ENCODE measurements around the gene SYVN1. TPM values are rescaled to one million over a fixed set of nuclear protein-coding genes. Genes with fewer than 3 reads are reported as not detected.
"Not testable (repeated sequence)": the region's sequence is repeated elsewhere in the genome, so short reads cannot be mapped to it uniquely, and the experiment has no call there.

SYVN1 gene
- total and polyA plus RNA-seq, 4 donors: 5.5 to 64.0 (median 38.2) TPM

DNA sequence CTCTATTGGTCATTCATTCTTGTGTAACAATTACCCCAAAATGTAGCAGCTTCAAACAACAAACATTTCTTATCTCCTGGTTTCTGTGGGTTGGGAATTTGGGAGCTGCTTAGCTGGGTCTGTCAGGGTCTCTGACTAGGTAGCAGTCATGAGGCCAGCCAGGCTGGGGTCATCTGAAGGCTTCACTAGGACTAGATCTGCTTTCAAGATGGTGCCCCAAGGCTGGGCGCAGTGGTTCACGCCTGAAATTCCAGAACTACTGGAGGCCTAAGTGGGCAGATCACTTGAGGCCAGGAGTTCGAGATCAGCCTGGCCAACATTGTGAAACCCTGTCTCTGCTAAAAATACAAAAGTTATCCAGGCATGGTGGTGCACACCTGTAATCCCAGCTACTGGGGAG is 22.6 kb upstream of the SYVN1 start:
- intact Hi-C loops (cut with DNase I): no loop called here
- Histone ChIP-seq H3K4me1 (ENCODE audit: control insufficient read depth in 1 of 2, insufficient read depth in 2 of 2, low read length in 2 of 2) (no peaks in the 10 kb centered on the region), H3K4me3 (ENCODE audit: low read length in 2 of 2) (no peak overlapping the region), H3K36me3 (ENCODE audit: control insufficient read depth in 1 of 2, insufficient read depth in 2 of 2, low read length in 1 of 2) (no peaks in the 10 kb centered on the region), H3K27ac (ENCODE audit: low read depth in 1 of 2, low read length in 2 of 2) (no peak overlapping the region), H3K9me3 (ENCODE audit: control insufficient read depth, low read length) (no peaks in the 10 kb centered on the region), H3K27me3 (ENCODE audit: control insufficient read depth in 1 of 2, insufficient read depth in 2 of 2, low read length in 1 of 2) (no peaks in the 10 kb centered on the region)
- ATAC-seq (ENCODE audit: low FRiP score): no peak
- DNase-seq: no peak
- WGBS, 2 donors: 90 to 96% methylated on average over 3 of the region's 3 CpGs

DNA sequence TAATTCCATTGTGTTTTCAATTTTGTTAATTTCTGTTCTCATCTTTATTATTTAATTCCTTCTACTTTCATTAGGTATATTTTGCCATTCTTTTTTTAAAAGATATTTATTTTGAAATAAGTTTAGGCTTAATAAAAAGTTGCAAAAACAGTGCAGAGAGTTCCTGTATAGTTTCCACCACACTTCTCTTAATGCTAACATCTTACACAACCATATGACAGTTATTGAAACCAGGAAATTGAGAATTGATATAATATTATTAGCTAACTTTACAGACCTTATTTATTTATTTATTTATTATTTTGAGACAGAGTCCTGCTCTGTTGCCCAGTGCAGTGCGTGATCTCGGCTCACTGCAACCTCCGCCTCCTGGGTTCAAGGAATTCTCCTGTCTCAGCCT is 21.9 kb upstream of the SYVN1 start:
- Histone ChIP-seq H3K36me3 (ENCODE audit: control insufficient read depth in 1 of 2, insufficient read depth in 2 of 2, low read length in 1 of 2) (no peaks in the 10 kb centered on the region), H3K9me3 (ENCODE audit: control insufficient read depth, low read length) (no peaks in the 10 kb centered on the region), H3K27me3 (ENCODE audit: control insufficient read depth in 1 of 2, insufficient read depth in 2 of 2, low read length in 1 of 2) (no peaks in the 10 kb centered on the region), H3K4me1 (ENCODE audit: control insufficient read depth in 1 of 2, insufficient read depth in 2 of 2, low read length in 2 of 2) (no peaks in the 10 kb centered on the region), H3K27ac (ENCODE audit: low read depth in 1 of 2, low read length in 2 of 2) (no peak overlapping the region), H3K4me3 (ENCODE audit: low read length in 2 of 2) (no peak overlapping the region)
- DNase-seq: no peak
- intact Hi-C loops (cut with DNase I): no loop called here
- 94 to 96% methylated on average over 3 of the region's 3 CpGs for WGBS, 2 donors
- no peak for ATAC-seq (ENCODE audit: low FRiP score)

DNA sequence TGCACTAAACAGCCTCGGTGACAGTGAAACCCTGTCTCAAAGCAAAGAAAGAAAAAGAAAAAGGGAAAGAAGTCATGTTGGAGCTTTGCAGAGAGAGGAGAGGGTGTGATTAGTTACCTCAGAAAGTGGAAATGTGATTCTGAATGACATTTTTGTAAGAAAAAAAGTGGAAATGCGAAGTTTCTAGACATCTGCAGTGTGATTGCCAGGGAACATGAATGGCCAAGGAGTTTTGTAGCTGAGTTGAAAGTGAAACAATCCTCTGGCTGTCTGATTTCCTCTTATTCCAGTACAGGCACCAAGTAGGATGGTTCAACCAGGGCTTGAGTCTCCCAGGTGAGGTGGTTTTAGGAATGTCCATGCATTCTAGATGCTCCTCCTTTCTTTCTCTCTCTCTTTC is 17.8 kb upstream of the SYVN1 start:
- H3K4me3 ChIP-seq (ENCODE audit: low read length in 2 of 2): no peak overlapping the region
- DNase-seq: no peak
- H3K9me3 ChIP-seq (ENCODE audit: control insufficient read depth, low read length): no peaks in the 10 kb centered on the region
- H3K27me3 ChIP-seq (ENCODE audit: control insufficient read depth in 1 of 2, insufficient read depth in 2 of 2, low read length in 1 of 2): no peaks in the 10 kb centered on the region
- intact Hi-C loops (cut with DNase I): no loop called here
- WGBS, 2 donors: 77 to 94% methylated on average over 2 of the region's 2 CpGs
- no peak overlapping the region for H3K27ac ChIP-seq (ENCODE audit: low read depth in 1 of 2, low read length in 2 of 2)
- no peaks in the 10 kb centered on the region for H3K4me1 ChIP-seq (ENCODE audit: control insufficient read depth in 1 of 2, insufficient read depth in 2 of 2, low read length in 2 of 2)
- no peak for ATAC-seq (ENCODE audit: low FRiP score)
- H3K36me3 ChIP-seq (ENCODE audit: control insufficient read depth in 1 of 2, insufficient read depth in 2 of 2, low read length in 1 of 2): no peaks in the 10 kb centered on the region

DNA sequence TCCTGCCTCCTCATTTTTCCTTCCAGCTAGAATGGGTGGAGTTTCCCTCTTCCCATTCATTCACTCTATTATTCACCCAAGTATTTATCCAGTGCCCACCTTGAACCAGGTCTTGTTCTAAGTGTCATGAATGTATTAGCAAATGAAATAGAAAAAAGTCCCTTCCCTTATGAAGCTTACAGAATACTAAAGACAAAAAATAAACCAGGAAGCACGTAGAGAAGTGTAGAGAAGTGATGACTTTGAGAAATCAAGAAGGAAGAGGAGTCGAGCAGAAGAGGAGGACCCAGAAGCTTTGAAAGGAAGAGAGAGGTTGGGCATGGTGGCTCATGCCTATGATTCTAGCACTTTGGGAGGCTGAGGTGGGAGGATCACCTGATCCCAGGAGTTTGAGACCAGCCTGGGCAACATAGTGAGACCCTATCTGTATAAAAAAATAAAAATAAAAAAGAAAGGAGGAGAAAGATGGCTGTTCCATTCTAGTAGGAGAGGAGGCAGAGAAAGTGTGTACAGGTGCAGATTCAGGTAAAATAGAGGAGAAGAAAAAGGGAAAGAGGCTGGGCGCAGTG is 17.1 kb upstream of the SYVN1 start:
- Histone ChIP-seq H3K36me3 (ENCODE audit: control insufficient read depth in 1 of 2, insufficient read depth in 2 of 2, low read length in 1 of 2) (no peaks in the 10 kb centered on the region), H3K27me3 (ENCODE audit: control insufficient read depth in 1 of 2, insufficient read depth in 2 of 2, low read length in 1 of 2) (no peaks in the 10 kb centered on the region), H3K4me3 (ENCODE audit: low read length in 2 of 2) (no peak overlapping the region), H3K27ac (ENCODE audit: low read depth in 1 of 2, low read length in 2 of 2) (no peak overlapping the region), H3K9me3 (ENCODE audit: control insufficient read depth, low read length) (no peaks in the 10 kb centered on the region), H3K4me1 (ENCODE audit: control insufficient read depth in 1 of 2, insufficient read depth in 2 of 2, low read length in 2 of 2) (no peaks in the 10 kb centered on the region)
- intact Hi-C loops (cut with DNase I): no loop called here
- ATAC-seq (ENCODE audit: low FRiP score): no peak
- 82 to 88% methylated on average over 3 of the region's 3 CpGs for WGBS, 2 donors
- DNase-seq: peak in 1 of 2 donors; percentile 6

DNA sequence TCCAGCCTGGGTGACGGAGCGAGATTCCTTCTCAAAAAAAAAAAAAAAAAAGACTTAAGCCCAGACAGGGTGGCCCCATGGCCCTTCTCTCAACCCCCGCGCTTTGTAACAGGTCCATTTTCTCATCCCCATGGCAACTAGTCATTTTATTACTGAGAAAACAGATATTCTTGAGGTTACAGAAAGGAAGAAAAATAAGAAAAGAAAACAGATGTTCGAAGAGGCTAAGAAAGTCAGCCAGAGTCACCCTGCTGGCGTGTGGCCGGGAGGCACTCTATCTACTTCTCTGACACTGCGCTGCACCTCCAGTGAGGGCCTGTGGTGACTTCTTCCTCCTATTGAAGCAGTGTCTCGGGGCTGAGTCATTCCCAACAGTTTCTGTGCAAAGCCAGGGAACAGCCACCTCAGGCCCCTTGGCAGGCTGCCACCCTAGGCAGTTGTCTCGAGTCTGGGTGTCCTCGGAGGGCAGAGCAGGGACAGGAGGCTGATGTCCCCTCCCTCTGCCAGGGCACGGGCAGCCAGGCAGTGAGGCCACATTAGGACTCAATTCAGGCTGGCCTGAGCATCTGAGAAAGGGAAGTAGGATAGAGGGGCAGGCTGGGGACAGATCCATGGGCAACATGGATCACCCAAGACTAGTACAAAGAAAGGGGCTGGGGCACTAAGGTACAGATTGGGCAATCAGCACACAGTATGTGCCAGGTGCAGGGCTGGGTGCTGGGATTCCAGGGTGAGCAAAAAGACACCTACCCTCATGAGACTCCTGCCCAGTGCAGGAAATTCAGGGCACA is 16.4 kb upstream of the SYVN1 start:
- intact Hi-C loops (cut with DNase I): no loop called here
- Histone ChIP-seq H3K4me3 (ENCODE audit: low read length in 2 of 2) (no peak overlapping the region), H3K4me1 (ENCODE audit: control insufficient read depth in 1 of 2, insufficient read depth in 2 of 2, low read length in 2 of 2) (no peaks in the 10 kb centered on the region), H3K36me3 (ENCODE audit: control insufficient read depth in 1 of 2, insufficient read depth in 2 of 2, low read length in 1 of 2) (no peaks in the 10 kb centered on the region), H3K9me3 (ENCODE audit: control insufficient read depth, low read length) (no peaks in the 10 kb centered on the region), H3K27ac (ENCODE audit: low read depth in 1 of 2, low read length in 2 of 2) (peak overlapping the region in 1 of 2 donors; percentile 0), H3K27me3 (ENCODE audit: control insufficient read depth in 1 of 2, insufficient read depth in 2 of 2, low read length in 1 of 2) (no peaks in the 10 kb centered on the region)
- ATAC-seq (ENCODE audit: low FRiP score) (peak; percentile 90), DNase-seq (peak; percentile 93 to 95)
- 3% methylated on average over 12 of the region's 12 CpGs for WGBS, 2 donors

DNA sequence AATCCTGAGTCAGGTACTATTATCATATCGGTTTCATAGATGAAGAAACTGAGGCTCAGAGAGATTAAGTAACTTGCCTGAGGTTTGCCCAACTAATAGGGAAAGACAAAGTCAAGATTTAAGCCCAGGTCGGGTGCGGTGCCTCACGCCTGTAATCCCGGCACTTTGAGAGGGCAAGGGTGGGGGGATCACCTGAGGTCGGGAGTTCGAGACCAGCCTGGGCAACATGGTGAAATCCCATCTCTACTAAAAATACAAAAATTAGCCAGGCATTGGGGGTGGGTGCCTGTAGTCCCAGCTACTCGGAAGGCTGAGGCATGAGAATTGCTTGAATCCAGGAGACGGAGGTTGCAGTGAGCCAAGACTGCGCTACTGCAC is 15.8 kb upstream of the SYVN1 start:
- H3K36me3 ChIP-seq (ENCODE audit: control insufficient read depth in 1 of 2, insufficient read depth in 2 of 2, low read length in 1 of 2); intact Hi-C loops (cut with DNase I); H3K27me3 ChIP-seq (ENCODE audit: control insufficient read depth in 1 of 2, insufficient read depth in 2 of 2, low read length in 1 of 2); H3K27ac ChIP-seq (ENCODE audit: low read depth in 1 of 2, low read length in 2 of 2); H3K4me3 ChIP-seq (ENCODE audit: low read length in 2 of 2); H3K9me3 ChIP-seq (ENCODE audit: control insufficient read depth, low read length); ATAC-seq (ENCODE audit: low FRiP score); DNase-seq; H3K4me1 ChIP-seq (ENCODE audit: control insufficient read depth in 1 of 2, insufficient read depth in 2 of 2, low read length in 2 of 2): not testable (repeated sequence)
- WGBS, 2 donors: 50 to 51% methylated on average over 10 of the region's 10 CpGs

DNA sequence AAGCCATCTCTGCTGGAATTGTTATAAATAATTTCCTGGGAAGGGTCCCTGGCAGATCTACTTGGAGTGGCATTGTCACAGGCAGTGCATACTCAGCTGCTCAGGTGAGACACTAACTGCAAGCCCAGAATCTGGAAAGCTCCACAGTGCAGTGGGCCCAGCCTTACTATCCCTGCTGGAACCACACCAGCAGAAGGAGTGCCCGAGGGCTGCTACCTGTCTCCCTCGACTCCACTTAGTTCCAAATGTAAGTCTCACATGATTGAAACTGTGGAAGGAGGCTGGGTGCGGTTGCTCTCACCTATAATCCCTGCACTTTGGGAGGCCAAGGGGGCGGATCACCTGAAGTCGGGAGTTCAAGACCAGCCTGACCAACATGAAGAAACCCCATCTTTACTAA is 14.3 kb upstream of the SYVN1 start:
- intact Hi-C loops (cut with DNase I): no loop called here
- no peaks in the 10 kb centered on the region for H3K4me1 ChIP-seq (ENCODE audit: control insufficient read depth in 1 of 2, insufficient read depth in 2 of 2, low read length in 2 of 2)
- no peaks in the 10 kb centered on the region for H3K36me3 ChIP-seq (ENCODE audit: control insufficient read depth in 1 of 2, insufficient read depth in 2 of 2, low read length in 1 of 2)
- no peak overlapping the region for H3K4me3 ChIP-seq (ENCODE audit: low read length in 2 of 2)
- ATAC-seq (ENCODE audit: low FRiP score) (no peak), DNase-seq (peak in 1 of 2 donors; percentile 35)
- H3K9me3 ChIP-seq (ENCODE audit: control insufficient read depth, low read length): no peaks in the 10 kb centered on the region
- WGBS, 2 donors: 82 to 90% methylated on average over 5 of the region's 5 CpGs
- no peak overlapping the region for H3K27ac ChIP-seq (ENCODE audit: low read depth in 1 of 2, low read length in 2 of 2)
- H3K27me3 ChIP-seq (ENCODE audit: control insufficient read depth in 1 of 2, insufficient read depth in 2 of 2, low read length in 1 of 2): no peaks in the 10 kb centered on the region

DNA sequence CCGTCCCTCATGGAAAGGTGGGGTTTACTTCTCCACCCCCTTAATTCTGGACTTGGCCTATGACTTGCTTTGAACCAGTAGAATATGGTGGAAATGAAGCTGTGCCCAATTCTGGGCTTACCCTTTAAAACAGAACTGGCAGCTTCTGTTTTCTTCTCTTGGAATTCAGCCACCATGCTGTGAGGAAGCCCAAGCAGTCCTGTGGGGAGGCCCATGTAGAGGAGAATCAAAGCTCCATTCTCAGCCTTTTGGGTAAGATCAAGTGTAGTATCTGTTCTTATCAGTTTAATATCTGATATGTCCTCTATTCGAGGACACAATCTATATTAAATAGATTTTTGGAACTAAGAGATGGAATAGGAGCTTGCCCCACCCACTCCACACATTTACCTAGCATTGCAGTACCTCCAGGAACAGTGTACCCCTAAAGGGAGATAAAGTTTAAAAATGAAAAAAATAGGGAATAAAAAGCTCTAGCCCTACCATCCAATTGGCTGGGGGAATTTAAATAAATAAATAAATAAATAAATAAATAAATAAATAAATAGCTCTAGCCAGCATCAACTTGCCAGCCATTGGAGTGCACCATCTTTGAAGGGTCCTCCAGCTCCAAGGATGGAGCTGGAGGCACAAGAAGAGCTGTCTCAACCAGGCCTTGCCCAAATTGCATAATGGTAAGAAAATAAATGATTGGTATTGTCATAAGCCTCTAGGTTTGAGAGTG is 13.2 kb upstream of the SYVN1 start:
- no peak overlapping the region for H3K4me3 ChIP-seq (ENCODE audit: low read length in 2 of 2)
- H3K9me3 ChIP-seq (ENCODE audit: control insufficient read depth, low read length): no peaks in the 10 kb centered on the region
- DNase-seq (no peak), ATAC-seq (ENCODE audit: low FRiP score) (no peak)
- WGBS, 2 donors: 73 to 86% methylated on average over 2 of the region's 2 CpGs
- H3K27me3 ChIP-seq (ENCODE audit: control insufficient read depth in 1 of 2, insufficient read depth in 2 of 2, low read length in 1 of 2): no peaks in the 10 kb centered on the region
- intact Hi-C loops (cut with DNase I): no loop called here
- no peaks in the 10 kb centered on the region for H3K4me1 ChIP-seq (ENCODE audit: control insufficient read depth in 1 of 2, insufficient read depth in 2 of 2, low read length in 2 of 2)
- H3K27ac ChIP-seq (ENCODE audit: low read depth in 1 of 2, low read length in 2 of 2): no peak overlapping the region
- H3K36me3 ChIP-seq (ENCODE audit: control insufficient read depth in 1 of 2, insufficient read depth in 2 of 2, low read length in 1 of 2): no peaks in the 10 kb centered on the region
